Tibial artery (tissue), 4 donors: ENCODE results near the gene SLFN11.
"Not testable (repeated sequence)": the region's sequence is repeated elsewhere in the genome, so short reads cannot be mapped to it uniquely, and the experiment has no call there.

Source experiments
- DNase-seq, 2 donors: peaks; one replicate each; pipeline ENCODE4 v3.0.0-alpha.2; 2019
- H3K27ac ChIP-seq, 2 donors: fragments of 200-600 bp; sonication (generic) in 1 of 2; 1 replicate in 1 of 2; 2 replicates in 1 of 2; pipeline ENCODE4 v1.5.1; 2018 to 2019; ENCODE audit warnings: mild to moderate bottlenecking in 1 of 2
- H3K27me3 ChIP-seq, 2 donors: fragments of 200-600 bp; sonication (generic) in 1 of 2; one replicate each; pipeline versions ENCODE4 v1.5.1 to v1.6.0; 2016 to 2019
- H3K36me3 ChIP-seq, 3 donors: fragments of 200-600 bp; sonication (generic) in 2 of 3; one replicate each; pipeline ENCODE4 v1.5.1; 2016 to 2019; ENCODE audit warnings: mild to moderate bottlenecking in 2 of 3
- H3K4me1 ChIP-seq, 4 donors: fragments of 200-600 bp; sonication (generic) in 2 of 4; 1 replicate in 3 of 4; 2 replicates in 1 of 4; pipeline ENCODE4 v1.5.1; 2016 to 2019
- H3K4me3 ChIP-seq, 2 donors: fragments of 200-600 bp; sonication (generic) in 1 of 2; 1 replicate in 1 of 2; 2 replicates in 1 of 2; pipeline ENCODE4 v1.5.1; 2018 to 2019; ENCODE audit warnings: mild to moderate bottlenecking in 2 of 2
- H3K9me3 ChIP-seq, 3 donors: fragments of 200-600 bp; sonication (generic) in 1 of 3; one replicate each; pipeline ENCODE4 v1.5.1; 2016 to 2019
- intact Hi-C: fragments of 100-400 bp; cut with DNase I; formaldehyde crosslinking; loops from one replicate; pipeline ENCODE4 v1.15.0; 2023; ENCODE audit warnings: low total_unique reads
- TF ChIP-seq, protein P1 (sequence below), 2 experiments: fragments of 200-600 bp in 1 of 2; fragments of 450-650 bp in 1 of 2; IDR thresholded peaks; one replicate each; pipeline ENCODE4 v1.5.1; 2017 to 2019; ENCODE audit warnings: antibody characterized with exemption in 2 of 2, mild to moderate bottlenecking in 1 of 2, moderate library complexity in 1 of 2

The SLFN11 gene

DNA sequence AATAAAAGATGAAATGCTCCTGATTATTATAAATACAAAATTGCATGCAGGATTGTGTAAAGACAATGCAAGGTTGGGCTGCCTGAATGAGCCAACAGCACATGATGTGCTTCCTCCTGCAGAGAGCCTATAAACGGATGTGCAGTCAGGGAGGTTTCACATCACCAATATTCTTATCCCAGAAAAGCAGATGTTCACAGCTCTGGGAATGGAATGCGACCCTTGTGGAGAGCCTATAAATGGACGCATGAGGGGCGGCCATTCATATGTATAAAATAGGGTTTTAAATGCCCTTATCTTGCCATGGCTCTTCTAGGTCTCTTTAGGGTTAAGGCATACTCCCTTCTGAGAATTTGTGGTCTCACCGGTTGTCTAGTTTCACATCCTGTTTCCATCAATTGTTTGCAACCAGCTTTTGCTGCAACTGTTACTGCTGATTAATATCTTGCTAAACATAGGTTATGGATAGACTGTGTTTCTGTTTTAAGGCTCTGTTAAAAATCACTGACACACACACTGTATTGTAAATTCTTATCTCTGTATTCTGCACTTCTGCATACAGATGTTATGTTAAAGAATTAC lies 31.9 kb downstream of the SLFN11 start:
- TF ChIP-seq, protein P1, sequence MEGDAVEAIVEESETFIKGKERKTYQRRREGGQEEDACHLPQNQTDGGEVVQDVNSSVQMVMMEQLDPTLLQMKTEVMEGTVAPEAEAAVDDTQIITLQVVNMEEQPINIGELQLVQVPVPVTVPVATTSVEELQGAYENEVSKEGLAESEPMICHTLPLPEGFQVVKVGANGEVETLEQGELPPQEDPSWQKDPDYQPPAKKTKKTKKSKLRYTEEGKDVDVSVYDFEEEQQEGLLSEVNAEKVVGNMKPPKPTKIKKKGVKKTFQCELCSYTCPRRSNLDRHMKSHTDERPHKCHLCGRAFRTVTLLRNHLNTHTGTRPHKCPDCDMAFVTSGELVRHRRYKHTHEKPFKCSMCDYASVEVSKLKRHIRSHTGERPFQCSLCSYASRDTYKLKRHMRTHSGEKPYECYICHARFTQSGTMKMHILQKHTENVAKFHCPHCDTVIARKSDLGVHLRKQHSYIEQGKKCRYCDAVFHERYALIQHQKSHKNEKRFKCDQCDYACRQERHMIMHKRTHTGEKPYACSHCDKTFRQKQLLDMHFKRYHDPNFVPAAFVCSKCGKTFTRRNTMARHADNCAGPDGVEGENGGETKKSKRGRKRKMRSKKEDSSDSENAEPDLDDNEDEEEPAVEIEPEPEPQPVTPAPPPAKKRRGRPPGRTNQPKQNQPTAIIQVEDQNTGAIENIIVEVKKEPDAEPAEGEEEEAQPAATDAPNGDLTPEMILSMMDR (IDR thresholded peaks at IDR 0.05), result no peak
- Histone ChIP-seq H3K4me1 (peaks cover 0 to 14% (median 10%) of the 10 kb centered on the region in 4 donors), H3K9me3 (no peaks in the 10 kb centered on the region), H3K27ac (no peak overlapping the region), H3K27me3 (peaks cover 0 to 13% of the 10 kb centered on the region in 2 donors), H3K36me3 (no peaks in the 10 kb centered on the region), H3K4me3 (no peak overlapping the region)
- DNase-seq, result no peak
- intact Hi-C loops, result no loop called here

DNA sequence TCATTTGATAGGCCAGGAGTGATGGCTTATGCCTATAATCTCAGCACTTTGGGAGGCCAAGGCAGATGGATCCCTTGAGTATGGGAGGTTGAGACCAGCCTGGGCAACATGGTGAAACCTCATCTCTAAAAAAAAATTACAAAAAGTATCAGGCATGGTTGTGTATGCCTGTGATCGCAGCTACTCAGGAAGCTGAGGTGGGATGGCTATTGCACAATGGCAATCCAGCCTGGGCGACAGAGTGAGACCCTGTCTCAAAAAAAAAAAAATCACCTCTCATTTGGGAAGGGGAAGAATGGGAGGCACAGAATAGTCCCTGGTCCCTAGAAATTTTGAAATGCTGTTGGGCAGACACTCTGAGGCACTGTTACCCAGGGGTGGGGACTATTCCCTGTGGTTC lies 35.2 kb downstream of the SLFN11 start:
- DNase-seq, result no peak
- intact Hi-C loops, result no loop called here

DNA sequence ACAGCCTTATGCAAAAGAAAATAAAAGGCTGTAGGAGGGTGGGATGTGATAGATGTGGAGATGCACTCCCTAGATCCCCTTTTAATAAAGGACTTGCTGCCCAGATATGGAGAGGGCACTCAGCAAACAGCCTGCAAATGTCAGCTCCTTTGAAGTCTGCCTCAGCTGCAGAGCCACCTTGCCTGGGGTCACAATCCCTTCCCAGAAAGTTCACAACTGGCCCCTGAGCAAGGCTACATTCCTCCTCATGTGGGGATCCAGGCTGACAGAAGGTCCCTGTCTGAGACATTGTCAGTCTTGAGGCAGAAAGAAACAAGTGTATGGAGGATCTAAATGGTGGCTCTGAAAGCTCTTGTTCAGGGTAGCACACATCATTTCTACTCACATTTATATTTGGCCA lies 36.1 kb downstream of the SLFN11 start:
- intact Hi-C loops, result no loop called here
- no peaks in the 10 kb centered on the region for H3K36me3 ChIP-seq
- H3K4me3 ChIP-seq, result no peak overlapping the region
- H3K27ac ChIP-seq, result no peak overlapping the region
- TF ChIP-seq, protein P1 (IDR thresholded peaks at IDR 0.05), result no peak
- DNase-seq, result no peak
- no peaks in the 10 kb centered on the region for H3K4me1 ChIP-seq
- no peaks in the 10 kb centered on the region for H3K9me3 ChIP-seq
- H3K27me3 ChIP-seq, result peaks cover 0 to 2% of the 10 kb centered on the region in 2 donors

More for the DNA sequence above, 35.2 kb downstream of the SLFN11 start:
- Histone ChIP-seq H3K4me1 (no peaks in the 10 kb centered on the region), H3K36me3 (no peaks in the 10 kb centered on the region), H3K27me3 (peaks cover 0 to 2% of the 10 kb centered on the region in 2 donors), H3K9me3 (no peaks in the 10 kb centered on the region), H3K27ac (no peak overlapping the region), H3K4me3 (no peak overlapping the region)
- TF ChIP-seq, protein P1 (IDR thresholded peaks at IDR 0.05), result no peak

DNA sequence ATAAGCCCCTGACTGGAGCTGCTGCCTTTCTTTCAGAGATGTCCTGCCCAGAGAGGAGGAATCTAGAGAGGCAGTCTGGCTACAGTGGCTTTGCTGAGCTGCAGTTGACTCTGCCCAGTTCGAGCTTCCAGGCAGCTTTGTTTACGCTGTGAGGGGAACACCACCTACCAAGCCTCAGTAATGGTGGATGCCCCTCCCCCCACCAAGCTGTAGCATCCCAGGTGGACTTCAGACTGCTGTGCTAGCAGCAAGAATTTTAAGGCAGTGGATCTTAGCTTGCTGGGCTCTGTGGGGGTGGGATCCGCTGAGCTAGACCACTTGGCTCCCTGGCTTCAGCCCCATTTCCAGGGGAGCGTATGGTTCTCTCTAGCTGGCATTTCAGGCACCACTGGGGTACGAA lies 39.8 kb downstream of the SLFN11 start:
- H3K27ac ChIP-seq, H3K36me3 ChIP-seq, H3K4me1 ChIP-seq, H3K4me3 ChIP-seq, DNase-seq, H3K27me3 ChIP-seq, H3K9me3 ChIP-seq, intact Hi-C loops: not testable (repeated sequence)

DNA sequence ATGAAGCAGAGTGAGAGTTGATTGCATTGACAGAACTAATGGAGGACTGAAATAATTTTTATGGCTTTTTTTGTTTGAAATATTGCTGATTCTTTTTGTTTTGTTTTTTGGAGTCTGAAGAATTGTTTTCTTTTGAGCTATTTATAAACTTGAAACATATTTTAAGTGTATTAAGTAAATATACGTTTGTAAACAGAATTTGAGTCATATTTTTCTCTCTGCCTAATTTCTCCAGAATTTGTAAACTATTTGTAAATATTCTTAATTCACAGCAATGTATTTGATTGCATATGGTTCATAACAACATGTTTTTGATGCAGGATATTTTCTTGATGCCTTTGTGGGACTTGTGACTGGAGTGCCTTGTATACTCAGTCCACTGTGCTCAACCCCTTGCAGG lies 50.7 kb downstream of the SLFN11 start:
- Histone ChIP-seq H3K4me1 (no peaks in the 10 kb centered on the region), H3K9me3 (no peaks in the 10 kb centered on the region), H3K4me3 (no peak overlapping the region), H3K27ac (no peak overlapping the region), H3K27me3 (no peaks in the 10 kb centered on the region), H3K36me3 (peaks cover 0 to 4% (median 0%) of the 10 kb centered on the region in 3 donors)
- TF ChIP-seq, protein P1 (IDR thresholded peaks at IDR 0.05), result no peak
- intact Hi-C loops, result no loop called here
- DNase-seq, result no peak

DNA sequence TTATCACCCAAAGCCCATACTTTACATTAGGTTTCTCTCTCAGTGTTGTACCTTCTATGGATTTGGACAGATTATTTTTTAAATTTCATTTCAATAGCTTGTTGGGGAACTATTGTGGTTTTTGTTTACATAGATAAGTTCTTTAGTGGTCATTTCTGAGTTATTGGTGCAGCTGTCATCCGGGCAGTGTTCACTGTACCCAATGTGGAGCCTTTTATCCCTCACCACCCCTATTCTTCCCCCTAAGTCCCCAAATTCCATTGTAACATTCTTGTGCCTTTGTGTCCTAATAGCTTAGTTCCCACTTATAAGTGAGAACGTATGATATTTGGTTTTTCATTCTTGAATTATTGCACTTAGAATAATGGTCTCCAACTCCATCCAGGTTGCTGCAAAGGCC lies 57.5 kb downstream of the SLFN11 start:
- H3K9me3 ChIP-seq, result no peaks in the 10 kb centered on the region
- no peaks in the 10 kb centered on the region for H3K36me3 ChIP-seq
- H3K27me3 ChIP-seq, result no peaks in the 10 kb centered on the region
- TF ChIP-seq, protein P1 (IDR thresholded peaks at IDR 0.05), result no peak
- no peak overlapping the region for H3K4me3 ChIP-seq
- intact Hi-C loops, result no loop called here
- DNase-seq, result no peak
- H3K27ac ChIP-seq, result no peak overlapping the region
- peaks cover 0 to 30% (median 29%) of the 10 kb centered on the region in 4 donors for H3K4me1 ChIP-seq
